K562 (cell line): ENCODE results near the gene ACAP3. TPM values are rescaled to one million over a fixed set of nuclear protein-coding genes. Genes with fewer than 3 reads are reported as not detected.

Experiments used
- ASH1L ChIP-seq: fragments of 450-650 bp; IDR thresholded peaks from 2 replicates; pipeline ENCODE4 v1.6.1; 2018; ENCODE audit warnings: borderline replicate concordance, mild to moderate bottlenecking, low read depth; ENCODE audit not compliant: partially characterized antibody
- BRD9 ChIP-seq: fragments of 450-650 bp; IDR thresholded peaks from 2 replicates; pipeline ENCODE4 v1.6.1; 2018; ENCODE audit warnings: low read depth; ENCODE audit not compliant: partially characterized antibody
- DPF2 ChIP-seq: fragments of 450-650 bp; IDR thresholded peaks from 2 replicates; pipeline ENCODE4 v1.6.1; 2016
- EWSR1 ChIP-seq: fragments of 450-650 bp; IDR thresholded peaks from 2 replicates; pipeline ENCODE4 v1.6.1; 2018; ENCODE audit warnings: borderline replicate concordance, mild to moderate bottlenecking, low read depth, moderate library complexity; ENCODE audit not compliant: partially characterized antibody
- KDM5B ChIP-seq: fragments of 200-600 bp; sonication (generic); IDR thresholded peaks from 2 replicates; pipeline ENCODE4 v1.6.1; 2012; ENCODE audit warnings: low read depth, mild to moderate bottlenecking, moderate library complexity, low read length, control low read depth, inconsistent platforms; ENCODE audit not compliant: insufficient replicate concordance
- MXI1 ChIP-seq: IDR thresholded peaks from 2 replicates; pipeline ENCODE4 v1.6.1; 2011; ENCODE audit warnings: low read depth, mild to moderate bottlenecking, improper control_type of control experiment, low read length
- RUNX1 ChIP-seq: sonication (generic); IDR thresholded peaks from 2 replicates; pipeline ENCODE4 v1.6.1; 2016; ENCODE audit warnings: antibody characterized with exemption, low read depth
- SIN3A ChIP-seq, 2 experiments: fragments of 150-350 bp in 1 of 2; IDR thresholded peaks; 2 replicates each; pipeline ENCODE4 v1.6.1; 2011 to 2016; ENCODE audit warnings: borderline replicate concordance in 2 of 2, low read depth in 2 of 2, low read length in 2 of 2, mild to moderate bottlenecking in 2 of 2, moderate library complexity in 2 of 2; ENCODE audit not compliant: control insufficient read depth in 1 of 2
- SNIP1 ChIP-seq: fragments of 450-650 bp; IDR thresholded peaks from 2 replicates; pipeline ENCODE4 v1.7.1; 2017; ENCODE audit warnings: low read depth, mild to moderate bottlenecking
- XRCC5 ChIP-seq: fragments of 200-400 bp; formaldehyde crosslinking; IDR thresholded peaks from 2 replicates; pipeline ENCODE4 v1.6.1; 2017; ENCODE audit warnings: low read depth, mild to moderate bottlenecking, low read length
- ZFP30 ChIP-seq: fragments of 250-450 bp; sonication (Bioruptor Pico); IDR thresholded peaks from 2 replicates; pipeline ENCODE4 v1.8.0; 2022; ENCODE audit warnings: moderate library complexity, mild to moderate bottlenecking, inconsistent platforms, borderline replicate concordance
- ZNF175 ChIP-seq: fragments of 200-800 bp; sonication (Bioruptor generic); IDR thresholded peaks from 2 replicates; pipeline ENCODE4 v1.6.1; 2016; ENCODE audit warnings: low read depth, mild to moderate bottlenecking, missing genetic modification characterization, missing compliant biosample characterization
- ZNF263 ChIP-seq: sonication (generic); formaldehyde crosslinking; IDR thresholded peaks from 2 replicates; pipeline ENCODE4 v1.8.0; 2022; ENCODE audit warnings: mild to moderate bottlenecking, missing genetic modification reagents, borderline replicate concordance
- ZNF316 ChIP-seq: fragments of 450-650 bp; IDR thresholded peaks from 2 replicates; pipeline ENCODE4 v1.6.1; 2016
- ZNF644 ChIP-seq: fragments of 200-800 bp; sonication (Bioruptor generic); IDR thresholded peaks from 2 replicates; pipeline ENCODE4 v1.6.1; 2016; ENCODE audit warnings: low read depth, missing genetic modification characterization, missing compliant biosample characterization
- polyA plus RNA-seq, 8 experiments: library from polyadenylated mRNA; depleted of rRNA in 4 of 8; stranded (reverse) in 5 of 8; unstranded in 3 of 8; fragments of >200 nt; fragmentation: Nextera tagmentation in 2 of 8; fragmentation: Illumina TruSeq in 1 of 8; extraction: Ambion mirVana in 2 of 8; extraction: Trizol in 1 of 8; gene quantifications; 2 replicates each; pipeline versions ENCODE4 v1.2.1 to v1.2.3, GENCODE V29; 2011 to 2014; ENCODE audit warnings: inconsistent platforms in 1 of 8, missing spikeins in 1 of 8
- total RNA-seq, 7 experiments: library from RNA; depleted of rRNA in 6 of 7; stranded (reverse); fragments of >200 nt in 6 of 7; fragmentation: Illumina TruSeq in 2 of 7; extraction: Trizol in 2 of 7; gene quantifications; 2 replicates each; pipeline versions ENCODE4 v1.2.1 to v1.2.3, GENCODE V29; 2011 to 2021; ENCODE audit warnings: low replicate concordance in 1 of 7
- TF ChIP-seq, protein P1 (sequence below): conservative IDR thresholded peaks from 2 replicates; pipeline ENCODE4 v1.6.1; 2011; ENCODE audit warnings: low read depth, mild to moderate bottlenecking, low read length; ENCODE audit not compliant: control insufficient read depth
- TF ChIP-seq, protein P2 (sequence below), 2 experiments: fragments of 450-650 bp; formaldehyde crosslinking in 1 of 2; IDR thresholded peaks; 2 replicates each; pipeline versions ENCODE4 v1.4.0 to v1.6.1; 2014 to 2020; ENCODE audit warnings: mild to moderate bottlenecking in 2 of 2, borderline replicate concordance in 1 of 2, low read depth in 1 of 2

Gene ACAP3
- total and polyA plus RNA-seq, 9 of the 15 experiments (the other 6 are each of a cell fraction or from before 2014, with no cell fraction given), result 0.01 to 49.0 (median 12.0) TPM

DNA sequence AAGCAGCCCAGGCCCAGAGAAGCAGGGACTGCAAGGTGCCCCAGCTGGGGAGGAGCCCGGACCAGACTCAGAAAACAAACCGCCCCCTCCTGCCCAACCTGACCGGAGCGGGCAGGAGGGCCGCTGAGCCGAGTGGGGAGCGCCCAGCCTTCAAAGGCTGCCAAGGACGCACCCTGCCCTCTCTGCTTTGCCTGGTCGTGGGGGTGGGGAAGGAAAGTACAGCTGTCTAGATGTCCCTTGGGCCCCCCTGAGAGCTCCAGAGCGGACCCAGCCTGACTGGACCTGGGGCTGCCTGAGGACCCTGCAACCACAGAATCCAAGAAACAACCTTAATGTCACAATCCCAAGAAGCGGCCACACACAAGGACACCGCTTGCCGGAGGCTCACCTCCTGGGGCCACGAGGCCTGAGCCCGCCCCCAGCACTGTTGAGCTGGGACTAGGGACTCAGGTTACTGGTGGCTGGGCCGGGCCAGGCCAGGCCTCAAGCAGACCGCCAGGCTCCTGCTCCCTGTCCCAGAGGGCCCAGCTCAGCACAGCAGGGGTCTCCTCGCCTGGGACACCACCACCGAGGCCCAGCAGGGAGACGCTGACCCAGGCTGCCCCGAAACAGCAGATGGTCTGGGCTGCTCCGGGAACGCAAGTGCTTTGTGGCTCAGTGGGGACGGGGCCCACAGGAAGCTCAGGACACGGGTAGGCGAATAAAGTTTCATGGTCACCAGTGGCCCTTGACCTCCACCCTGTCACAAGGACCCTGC lies 40.1 kb upstream of the ACAP3 start (continued):
- TF ChIP-seq, protein P1, sequence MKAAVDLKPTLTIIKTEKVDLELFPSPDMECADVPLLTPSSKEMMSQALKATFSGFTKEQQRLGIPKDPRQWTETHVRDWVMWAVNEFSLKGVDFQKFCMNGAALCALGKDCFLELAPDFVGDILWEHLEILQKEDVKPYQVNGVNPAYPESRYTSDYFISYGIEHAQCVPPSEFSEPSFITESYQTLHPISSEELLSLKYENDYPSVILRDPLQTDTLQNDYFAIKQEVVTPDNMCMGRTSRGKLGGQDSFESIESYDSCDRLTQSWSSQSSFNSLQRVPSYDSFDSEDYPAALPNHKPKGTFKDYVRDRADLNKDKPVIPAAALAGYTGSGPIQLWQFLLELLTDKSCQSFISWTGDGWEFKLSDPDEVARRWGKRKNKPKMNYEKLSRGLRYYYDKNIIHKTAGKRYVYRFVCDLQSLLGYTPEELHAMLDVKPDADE, result 0 out of 2 replicates have a peak, but pooled peaks have one; percentile 34
- no peak for TF ChIP-seq MXI1
- no peak for TF ChIP-seq XRCC5
- no peak for TF ChIP-seq BRD9
- TF ChIP-seq, protein P2, sequence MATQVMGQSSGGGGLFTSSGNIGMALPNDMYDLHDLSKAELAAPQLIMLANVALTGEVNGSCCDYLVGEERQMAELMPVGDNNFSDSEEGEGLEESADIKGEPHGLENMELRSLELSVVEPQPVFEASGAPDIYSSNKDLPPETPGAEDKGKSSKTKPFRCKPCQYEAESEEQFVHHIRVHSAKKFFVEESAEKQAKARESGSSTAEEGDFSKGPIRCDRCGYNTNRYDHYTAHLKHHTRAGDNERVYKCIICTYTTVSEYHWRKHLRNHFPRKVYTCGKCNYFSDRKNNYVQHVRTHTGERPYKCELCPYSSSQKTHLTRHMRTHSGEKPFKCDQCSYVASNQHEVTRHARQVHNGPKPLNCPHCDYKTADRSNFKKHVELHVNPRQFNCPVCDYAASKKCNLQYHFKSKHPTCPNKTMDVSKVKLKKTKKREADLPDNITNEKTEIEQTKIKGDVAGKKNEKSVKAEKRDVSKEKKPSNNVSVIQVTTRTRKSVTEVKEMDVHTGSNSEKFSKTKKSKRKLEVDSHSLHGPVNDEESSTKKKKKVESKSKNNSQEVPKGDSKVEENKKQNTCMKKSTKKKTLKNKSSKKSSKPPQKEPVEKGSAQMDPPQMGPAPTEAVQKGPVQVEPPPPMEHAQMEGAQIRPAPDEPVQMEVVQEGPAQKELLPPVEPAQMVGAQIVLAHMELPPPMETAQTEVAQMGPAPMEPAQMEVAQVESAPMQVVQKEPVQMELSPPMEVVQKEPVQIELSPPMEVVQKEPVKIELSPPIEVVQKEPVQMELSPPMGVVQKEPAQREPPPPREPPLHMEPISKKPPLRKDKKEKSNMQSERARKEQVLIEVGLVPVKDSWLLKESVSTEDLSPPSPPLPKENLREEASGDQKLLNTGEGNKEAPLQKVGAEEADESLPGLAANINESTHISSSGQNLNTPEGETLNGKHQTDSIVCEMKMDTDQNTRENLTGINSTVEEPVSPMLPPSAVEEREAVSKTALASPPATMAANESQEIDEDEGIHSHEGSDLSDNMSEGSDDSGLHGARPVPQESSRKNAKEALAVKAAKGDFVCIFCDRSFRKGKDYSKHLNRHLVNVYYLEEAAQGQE (IDR thresholded peaks at IDR 0.05; ENCODE audit: borderline replicate concordance), result no peak
- TF ChIP-seq, protein P2 (CRISPR knock-in tag; IDR thresholded peaks at IDR 0.05; ENCODE audit: low read depth), result no peak
- no peak for TF ChIP-seq ASH1L
- TF ChIP-seq ZNF175, result no peak
- no peak for TF ChIP-seq SNIP1
- 0 out of 2 replicates have a peak, but pooled peaks have one; percentile 41 for TF ChIP-seq RUNX1
- peak in 1 of 2 experiments; percentile 85; a peak in 2 of 4 replicates for TF ChIP-seq SIN3A (IDR thresholded peaks at IDR 0.05; ENCODE audit: borderline replicate concordance in 2 of 2, control insufficient read depth in 1 of 2, low read depth in 2 of 2, low read length in 2 of 2)
- no peak for TF ChIP-seq ZNF644 (tag)
- no peak for TF ChIP-seq ZFP30 (CRISPR knock-in tag)
- TF ChIP-seq ZNF316, result no peak
- TF ChIP-seq KDM5B, result peak; percentile 70
- no peak for TF ChIP-seq ZNF263 (CRISPR knock-in tag)
- TF ChIP-seq EWSR1, result no peak
- TF ChIP-seq DPF2, result 0 out of 2 replicates have a peak, but pooled peaks have one; percentile 25
